GM10266 (cell line): ENCODE measurements around the gene FZD7.

Experiments used
- DNase-seq: peaks from one replicate; pipeline ENCODE4 v3.0.0; 2012; ENCODE audit errors: extremely low spot score
- TF ChIP-seq, protein P1 (sequence below): IDR thresholded peaks from 2 replicates; pipeline ENCODE4 v1.5.1; 2012; ENCODE audit warnings: mild to moderate bottlenecking, low read depth; ENCODE audit not compliant: control insufficient read depth, insufficient read depth; ENCODE audit errors: missing control alignments

Gene FZD7

DNA sequence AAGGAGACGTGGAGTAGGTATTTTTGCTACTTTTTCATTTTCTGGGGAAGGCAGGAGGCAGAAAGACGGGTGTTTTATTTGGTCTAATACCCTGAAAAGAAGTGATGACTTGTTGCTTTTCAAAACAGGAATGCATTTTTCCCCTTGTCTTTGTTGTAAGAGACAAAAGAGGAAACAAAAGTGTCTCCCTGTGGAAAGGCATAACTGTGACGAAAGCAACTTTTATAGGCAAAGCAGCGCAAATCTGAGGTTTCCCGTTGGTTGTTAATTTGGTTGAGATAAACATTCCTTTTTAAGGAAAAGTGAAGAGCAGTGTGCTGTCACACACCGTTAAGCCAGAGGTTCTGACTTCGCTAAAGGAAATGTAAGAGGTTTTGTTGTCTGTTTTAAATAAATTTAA lies 3.4 kb downstream of the FZD7 start:
- TF ChIP-seq, protein P1, sequence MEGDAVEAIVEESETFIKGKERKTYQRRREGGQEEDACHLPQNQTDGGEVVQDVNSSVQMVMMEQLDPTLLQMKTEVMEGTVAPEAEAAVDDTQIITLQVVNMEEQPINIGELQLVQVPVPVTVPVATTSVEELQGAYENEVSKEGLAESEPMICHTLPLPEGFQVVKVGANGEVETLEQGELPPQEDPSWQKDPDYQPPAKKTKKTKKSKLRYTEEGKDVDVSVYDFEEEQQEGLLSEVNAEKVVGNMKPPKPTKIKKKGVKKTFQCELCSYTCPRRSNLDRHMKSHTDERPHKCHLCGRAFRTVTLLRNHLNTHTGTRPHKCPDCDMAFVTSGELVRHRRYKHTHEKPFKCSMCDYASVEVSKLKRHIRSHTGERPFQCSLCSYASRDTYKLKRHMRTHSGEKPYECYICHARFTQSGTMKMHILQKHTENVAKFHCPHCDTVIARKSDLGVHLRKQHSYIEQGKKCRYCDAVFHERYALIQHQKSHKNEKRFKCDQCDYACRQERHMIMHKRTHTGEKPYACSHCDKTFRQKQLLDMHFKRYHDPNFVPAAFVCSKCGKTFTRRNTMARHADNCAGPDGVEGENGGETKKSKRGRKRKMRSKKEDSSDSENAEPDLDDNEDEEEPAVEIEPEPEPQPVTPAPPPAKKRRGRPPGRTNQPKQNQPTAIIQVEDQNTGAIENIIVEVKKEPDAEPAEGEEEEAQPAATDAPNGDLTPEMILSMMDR: no peak
- DNase-seq: no peak

DNA sequence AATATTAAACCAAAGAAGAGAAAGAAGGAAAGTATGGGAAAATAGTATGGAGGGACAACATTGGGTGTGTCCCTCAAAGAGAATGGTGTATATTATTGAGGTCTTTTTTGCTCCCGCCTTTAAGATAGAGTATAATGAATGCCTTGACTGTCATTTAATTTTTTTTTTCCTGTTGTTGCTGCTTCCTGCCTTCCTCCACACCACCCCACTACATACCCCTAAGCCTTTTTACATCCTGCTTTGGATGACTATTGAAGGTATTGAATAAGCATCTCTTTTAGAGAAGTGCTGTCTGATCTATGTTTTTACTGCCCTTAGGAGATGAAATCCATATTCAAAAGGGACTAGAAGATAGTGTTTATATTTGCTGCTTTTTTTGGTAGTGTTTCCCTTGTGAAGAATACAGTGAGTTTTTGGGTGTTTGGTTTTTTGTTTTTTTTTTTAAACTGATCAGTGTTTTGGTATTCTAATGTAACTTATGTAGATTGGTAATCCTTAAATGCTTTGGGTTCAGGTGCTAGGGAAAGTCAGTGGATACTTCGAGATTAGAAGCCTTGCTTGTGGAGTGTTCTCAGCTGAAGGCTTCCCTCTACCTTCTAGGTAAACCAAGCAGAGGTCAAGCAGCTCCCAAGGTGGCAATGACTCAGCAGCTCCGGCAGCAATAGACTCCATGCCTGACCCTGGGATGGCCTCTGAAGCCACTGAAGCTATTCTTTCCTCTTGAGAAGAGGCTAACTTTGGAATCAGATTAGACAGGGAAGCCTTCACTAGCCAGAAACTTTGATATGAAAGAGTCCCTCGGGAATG lies 5.0 kb downstream of the FZD7 start:
- TF ChIP-seq, protein P1: no peak
- no peak for DNase-seq

DNA sequence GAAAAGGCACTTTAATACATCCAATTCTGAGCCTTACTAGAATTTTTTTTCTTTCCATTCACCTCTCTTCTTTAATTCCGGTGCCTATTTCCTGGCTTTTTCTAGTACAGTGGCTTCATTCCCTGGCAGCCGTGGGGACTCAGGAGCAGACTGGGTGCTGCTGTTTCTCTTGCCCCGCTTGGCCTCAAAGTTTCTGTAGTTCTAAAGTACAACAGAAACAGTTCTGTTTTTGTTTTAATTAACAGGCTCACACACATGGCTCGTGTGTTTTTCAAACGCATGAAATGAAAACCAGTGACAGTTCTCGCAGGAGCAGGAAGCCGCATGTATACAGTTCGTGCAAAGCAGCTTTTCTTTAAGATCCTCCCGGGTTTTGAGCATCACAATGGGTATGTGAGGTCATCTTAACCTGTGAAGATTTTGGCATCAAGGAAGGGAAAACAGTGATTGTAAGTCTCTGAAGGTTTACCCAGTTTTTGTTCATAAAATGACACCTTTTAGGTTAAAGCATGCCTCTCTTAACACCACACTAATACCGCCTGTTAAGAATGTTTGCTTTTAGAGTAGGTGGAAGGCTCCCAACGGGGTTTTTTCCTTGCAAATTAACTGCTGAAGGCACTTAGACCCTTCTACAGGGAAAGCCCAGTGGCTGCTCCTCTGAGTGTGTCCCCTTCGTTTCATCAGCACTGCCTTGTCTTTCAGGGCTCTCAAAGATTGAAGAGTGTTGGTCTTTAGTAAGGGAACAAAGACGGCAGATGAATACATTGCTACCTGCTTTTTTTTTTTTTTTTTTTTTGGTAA lies 5.8 kb downstream of the FZD7 start:
- no peak for DNase-seq
- TF ChIP-seq, protein P1: no peak

DNA sequence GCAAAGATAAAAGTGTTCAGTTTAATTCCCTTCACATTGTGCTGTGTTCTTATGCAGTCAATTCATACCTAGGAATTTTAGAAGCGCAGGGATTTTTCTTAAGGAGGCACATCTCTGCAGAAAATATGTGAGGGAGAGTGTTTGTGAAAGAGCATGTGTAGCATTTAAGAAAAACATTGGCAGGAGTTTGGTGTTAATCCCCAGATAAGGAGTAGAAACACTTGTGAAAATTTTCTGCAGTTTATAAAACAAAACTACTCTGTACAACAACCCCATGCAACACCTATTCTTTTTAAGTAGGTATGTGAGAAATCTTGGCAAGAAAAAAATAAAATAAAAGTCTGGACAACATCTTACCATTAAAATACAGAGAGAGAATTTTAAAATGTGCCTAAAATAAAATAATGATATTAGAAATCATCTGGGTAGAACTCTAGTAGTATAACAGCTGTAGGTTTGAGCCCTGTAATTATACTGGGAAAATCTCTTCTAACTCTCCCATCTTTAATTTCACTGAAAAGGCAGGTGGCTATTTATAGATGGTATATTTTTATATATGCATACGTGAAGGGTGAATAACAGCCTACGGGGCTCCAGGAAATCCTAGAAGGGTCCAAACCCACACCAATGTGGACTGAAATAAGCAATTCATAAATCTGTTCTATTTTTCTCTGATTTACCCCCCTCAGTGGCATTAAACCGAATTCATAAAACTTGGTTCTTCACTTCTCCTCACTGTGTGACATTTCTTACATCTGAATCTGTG lies 6.6 kb downstream of the FZD7 start:
- no peak for DNase-seq
- TF ChIP-seq, protein P1: no peak

DNA sequence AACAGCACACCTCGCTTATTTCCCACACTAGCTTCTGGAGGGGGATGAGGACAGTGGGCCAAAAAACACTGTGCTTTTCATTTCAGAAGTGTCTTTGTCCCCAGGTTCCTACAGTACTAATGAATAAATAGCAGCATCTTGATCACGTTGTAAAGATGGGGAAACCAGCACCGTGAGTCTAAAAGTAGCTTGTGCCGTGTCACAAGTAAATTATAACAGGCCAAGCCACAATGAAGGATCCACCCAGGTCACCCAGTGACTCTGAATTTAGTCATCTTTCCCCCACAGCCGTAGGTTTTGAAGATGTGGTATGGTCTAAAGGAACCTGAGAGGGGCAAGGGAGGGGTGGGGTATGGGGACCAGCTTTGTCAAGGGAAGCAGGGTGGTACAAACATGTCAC lies 8.8 kb downstream of the FZD7 start:
- DNase-seq: no peak
- TF ChIP-seq, protein P1: no peak

DNA sequence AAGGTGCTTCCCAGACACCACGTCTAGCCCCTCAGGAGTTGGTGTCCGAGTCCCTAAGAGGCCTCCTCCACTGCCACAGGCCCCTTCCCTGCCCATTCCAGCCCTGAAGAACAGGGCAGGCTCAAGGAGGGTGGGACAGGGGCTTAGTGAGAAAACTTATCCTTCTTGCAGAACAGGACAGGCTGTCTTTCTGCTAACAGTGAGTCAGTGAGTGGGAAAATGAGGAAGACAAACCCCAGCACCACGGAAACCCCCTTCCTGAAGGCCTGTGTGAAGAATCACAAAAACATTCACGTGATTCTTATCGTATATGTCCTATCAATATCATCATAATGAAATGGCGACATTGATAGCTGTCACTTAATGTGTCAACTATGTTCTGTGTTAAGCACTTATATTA lies 9.8 kb downstream of the FZD7 start:
- no peak for DNase-seq
- TF ChIP-seq, protein P1: no peak
